H9 (cell line): ENCODE measurements around the gene CBX8. TPM values are rescaled to one million over a fixed set of nuclear protein-coding genes. Genes with fewer than 3 reads are reported as not detected.

Experiments used
- DNase-seq: peaks from one replicate; pipeline ENCODE4 v3.0.0-alpha.2; 2017
- H2AFZ ChIP-seq: one replicate; pipeline ENCODE4 v1.6.1; 2013; ENCODE audit warnings: mild to moderate bottlenecking, low read length, control low read depth, moderate library complexity
- H2AK5ac ChIP-seq: 2 replicates; pipeline ENCODE4 v1.6.1; 2013; ENCODE audit warnings: low read length, control low read depth, mixed read lengths; ENCODE audit not compliant: insufficient read length
- H2BK120ac ChIP-seq: one replicate; pipeline ENCODE4 v1.6.1; 2013; ENCODE audit warnings: low read depth, mild to moderate bottlenecking, low read length, control low read depth, inconsistent platforms; ENCODE audit not compliant: poor library complexity, severe bottlenecking
- H2BK12ac ChIP-seq: 2 replicates; pipeline ENCODE4 v1.6.1; 2013; ENCODE audit warnings: low read length, control low read depth, mixed read lengths, low read depth; ENCODE audit not compliant: insufficient read length
- H2BK15ac ChIP-seq: 2 replicates; pipeline ENCODE4 v1.6.1; 2013; ENCODE audit warnings: low read depth, low read length, control low read depth
- H2BK20ac ChIP-seq: one replicate; pipeline ENCODE4 v1.6.1; 2013; ENCODE audit warnings: low read depth, mild to moderate bottlenecking, low read length, control low read depth, inconsistent platforms; ENCODE audit not compliant: poor library complexity, severe bottlenecking
- H2BK5ac ChIP-seq: 2 replicates; pipeline ENCODE4 v1.6.1; 2013; ENCODE audit warnings: low read length, control low read depth, mixed read lengths; ENCODE audit not compliant: insufficient read length
- H3K14ac ChIP-seq: 2 replicates; pipeline ENCODE4 v1.6.1; 2013; ENCODE audit warnings: low read length, control low read depth; ENCODE audit not compliant: insufficient read depth
- H3K18ac ChIP-seq: 2 replicates; pipeline ENCODE4 v1.6.1; 2013; ENCODE audit warnings: low read depth, mild to moderate bottlenecking, mixed read lengths, low read length, control low read depth; ENCODE audit not compliant: insufficient read length
- H3K23ac ChIP-seq: 2 replicates; pipeline ENCODE4 v1.6.1; 2013; ENCODE audit warnings: low read length, control low read depth, mixed read lengths, low read depth; ENCODE audit not compliant: insufficient read length
- H3K23me2 ChIP-seq: 2 replicates; pipeline ENCODE4 v1.6.1; 2013; ENCODE audit warnings: low read depth, mild to moderate bottlenecking, mixed read lengths, low read length, control low read depth; ENCODE audit not compliant: insufficient read length, poor library complexity, severe bottlenecking
- H3K27ac ChIP-seq: 2 replicates; pipeline ENCODE4 v1.5.1; 2013; ENCODE audit warnings: low read length, control low read depth, mixed read lengths, low read depth; ENCODE audit not compliant: insufficient read length
- H3K27me3 ChIP-seq: 2 replicates; pipeline ENCODE4 v1.6.1; 2013; ENCODE audit warnings: low read length, control low read depth, inconsistent platforms; ENCODE audit not compliant: insufficient read depth
- H3K4ac ChIP-seq: 2 replicates; pipeline ENCODE4 v1.6.1; 2013; ENCODE audit warnings: low read depth, mild to moderate bottlenecking, control low read depth, inconsistent platforms, low read length, moderate library complexity
- H3K4me1 ChIP-seq: 2 replicates; pipeline ENCODE4 v1.6.1; 2013; ENCODE audit warnings: low read length, control low read depth, inconsistent platforms; ENCODE audit not compliant: insufficient read depth
- H3K4me2 ChIP-seq: 2 replicates; pipeline ENCODE4 v1.6.1; 2013; ENCODE audit warnings: low read length, control low read depth, mixed read lengths; ENCODE audit not compliant: insufficient read length, insufficient read depth
- H3K56ac ChIP-seq: 2 replicates; pipeline ENCODE4 v1.6.1; 2013; ENCODE audit warnings: low read depth, mild to moderate bottlenecking, mixed read lengths, low read length, control low read depth; ENCODE audit not compliant: insufficient read length
- H3K79me1 ChIP-seq: 2 replicates; pipeline ENCODE4 v1.6.1; 2013; ENCODE audit warnings: low read depth, mild to moderate bottlenecking, moderate library complexity, low read length, control low read depth, inconsistent platforms; ENCODE audit not compliant: insufficient read depth, poor library complexity, severe bottlenecking
- H3K79me2 ChIP-seq: 2 replicates; pipeline ENCODE4 v1.6.1; 2013; ENCODE audit warnings: low read length, control low read depth, inconsistent platforms; ENCODE audit not compliant: insufficient read depth
- H3K9ac ChIP-seq: 2 replicates; pipeline ENCODE4 v1.6.1; 2013; ENCODE audit warnings: low read length, control low read depth, mixed read lengths; ENCODE audit not compliant: insufficient read length; ENCODE audit errors: extremely low read depth
- H3K9me3 ChIP-seq: one replicate; pipeline ENCODE4 v1.6.1; 2013; ENCODE audit warnings: low read depth, low read length, inconsistent platforms; ENCODE audit not compliant: control insufficient read depth
- H3T11ph ChIP-seq: one replicate; pipeline ENCODE4 v1.6.1; 2013; ENCODE audit warnings: mild to moderate bottlenecking, low read length, control low read depth, inconsistent platforms
- H4K20me1 ChIP-seq: one replicate; pipeline ENCODE4 v1.6.1; 2013; ENCODE audit not compliant: control insufficient read depth, insufficient read length, insufficient read depth
- H4K5ac ChIP-seq: 2 replicates; pipeline ENCODE4 v1.6.1; 2013; ENCODE audit warnings: low read depth, mild to moderate bottlenecking, mixed read lengths, low read length, control low read depth; ENCODE audit not compliant: insufficient read length
- H4K8ac ChIP-seq: replicated peaks from 2 replicates; pipeline ENCODE4 v1.6.1; 2013; ENCODE audit warnings: low read length, control low read depth, mixed read lengths, low read depth; ENCODE audit not compliant: insufficient read length
- H4K91ac ChIP-seq: 2 replicates; pipeline ENCODE4 v1.6.1; 2013; ENCODE audit warnings: low read depth, mild to moderate bottlenecking, moderate library complexity, mixed read lengths, low read length, control low read depth; ENCODE audit not compliant: insufficient read length
- H3K27ac Mint-ChIP-seq, 3 experiments: 2 replicates in 2 of 3; 3 replicates in 1 of 3; pipeline ENCODE4 v1.8.0; 2020 to 2021; ENCODE audit warnings: mixed read lengths in 3 of 3, mild to moderate bottlenecking in 1 of 3, moderate library complexity in 1 of 3
- H3K27me3 Mint-ChIP-seq: 2 replicates; pipeline ENCODE4 v1.8.0; 2021; ENCODE audit warnings: low read depth, mild to moderate bottlenecking, moderate library complexity, mixed read lengths
- H3K36me3 Mint-ChIP-seq, 3 experiments: 2 replicates in 2 of 3; 3 replicates in 1 of 3; pipeline ENCODE4 v1.8.0; 2020 to 2021; ENCODE audit warnings: low read depth in 3 of 3, mixed read lengths in 3 of 3; ENCODE audit not compliant: insufficient read depth in 1 of 3
- H3K4me1 Mint-ChIP-seq, 2 experiments: 2 replicates each; pipeline ENCODE4 v1.8.0; 2020; ENCODE audit warnings: mixed read lengths in 2 of 2
- H3K4me3 Mint-ChIP-seq, 2 experiments: 2 replicates in 1 of 2; 3 replicates in 1 of 2; pipeline ENCODE4 v1.8.0; 2020 to 2021; ENCODE audit warnings: mild to moderate bottlenecking in 2 of 2, mixed read lengths in 2 of 2, moderate library complexity in 1 of 2
- H3K9me3 Mint-ChIP-seq, 2 experiments: 2 replicates in 1 of 2; 3 replicates in 1 of 2; pipeline ENCODE4 v1.8.0; 2020; ENCODE audit warnings: mild to moderate bottlenecking in 2 of 2, mixed read lengths in 2 of 2, moderate library complexity in 1 of 2
- CTCF ChIP-seq: fragments of 200-600 bp; sonication (generic); conservative IDR thresholded peaks from 3 replicates; pipeline ENCODE4 v1.8.0; 2021; ENCODE audit warnings: antibody characterized with exemption, mild to moderate bottlenecking
- WGBS: extraction: QIAGEN DNeasy Blood & Tissue Kit; methylation state at CpG from one replicate; pipeline ENCODE4 v1.1.7; 2013; ENCODE audit warnings: missing lambda C conversion rate, low lambda C conversion rate, mixed read lengths; ENCODE audit not compliant: insufficient read length; ENCODE audit errors: extremely low coverage; 5-methylcytosine and 5-hydroxymethylcytosine counted together
- total RNA-seq: library from RNA; stranded (reverse); gene quantifications from 2 replicates; pipeline ENCODE4 v1.2.1, GENCODE V29; 2021

Gene CBX8
- total RNA-seq, 1 experiment from 2014 or later = 1.2 TPM

GRCh38 chr17:79757140-79757745 lies 39.6 kb downstream of the CBX8 start:
- Mint-ChIP-seq H3K27me3 (peaks cover 22% of the 10 kb centered on the region), H3K4me3 (no peak overlapping the region), H3K4me1 (0 out of 4 replicates have a peak, but pooled peaks cover 0 to 2% of the 10 kb centered on the region in 2 experiments), H3K27ac (no peak overlapping the region), H3K36me3 (no peaks in the 10 kb centered on the region), H3K9me3 (no peaks in the 10 kb centered on the region)
- Histone ChIP-seq H2AFZ (no peak overlapping the region), H3T11ph (no peak overlapping the region), H2BK5ac (no peak overlapping the region), H3K4me1 (no peaks in the 10 kb centered on the region), H2BK120ac (no peak overlapping the region), H3K14ac (no peak overlapping the region), H3K27ac (no peak overlapping the region), H3K79me2 (no peaks in the 10 kb centered on the region), H3K4ac (no peak overlapping the region), H4K8ac (no peak overlapping the region), H2BK15ac (no peak overlapping the region), H4K5ac (no peak overlapping the region), H3K23ac (no peak overlapping the region), H3K9me3 (no peaks in the 10 kb centered on the region), H2BK20ac (no peak overlapping the region), H3K56ac (no peak overlapping the region), H3K23me2 (no peaks in the 10 kb centered on the region), H3K79me1 (no peaks in the 10 kb centered on the region), H3K4me2 (no peak overlapping the region), H2BK12ac (no peak overlapping the region), H4K20me1 (no peaks in the 10 kb centered on the region), H3K27me3 (no peaks in the 10 kb centered on the region), H3K9ac (no peak overlapping the region), H3K18ac (no peak overlapping the region), H4K91ac (no peak overlapping the region), H2AK5ac (no peak overlapping the region)
- no peak for TF ChIP-seq CTCF
- no CpG with 5 or more reads among the region's 15 CpGs for WGBS
- DNase-seq = no peak
